GM12801 (cell line): ENCODE measurements around the gene HMG20A.

Experiments used
- CTCF ChIP-seq: IDR thresholded peaks from one replicate; pipeline ENCODE4 v1.5.1; 2011; ENCODE audit warnings: control low read depth; ENCODE audit not compliant: insufficient read length; ENCODE audit errors: extremely low read depth

HMG20A gene

DNA sequence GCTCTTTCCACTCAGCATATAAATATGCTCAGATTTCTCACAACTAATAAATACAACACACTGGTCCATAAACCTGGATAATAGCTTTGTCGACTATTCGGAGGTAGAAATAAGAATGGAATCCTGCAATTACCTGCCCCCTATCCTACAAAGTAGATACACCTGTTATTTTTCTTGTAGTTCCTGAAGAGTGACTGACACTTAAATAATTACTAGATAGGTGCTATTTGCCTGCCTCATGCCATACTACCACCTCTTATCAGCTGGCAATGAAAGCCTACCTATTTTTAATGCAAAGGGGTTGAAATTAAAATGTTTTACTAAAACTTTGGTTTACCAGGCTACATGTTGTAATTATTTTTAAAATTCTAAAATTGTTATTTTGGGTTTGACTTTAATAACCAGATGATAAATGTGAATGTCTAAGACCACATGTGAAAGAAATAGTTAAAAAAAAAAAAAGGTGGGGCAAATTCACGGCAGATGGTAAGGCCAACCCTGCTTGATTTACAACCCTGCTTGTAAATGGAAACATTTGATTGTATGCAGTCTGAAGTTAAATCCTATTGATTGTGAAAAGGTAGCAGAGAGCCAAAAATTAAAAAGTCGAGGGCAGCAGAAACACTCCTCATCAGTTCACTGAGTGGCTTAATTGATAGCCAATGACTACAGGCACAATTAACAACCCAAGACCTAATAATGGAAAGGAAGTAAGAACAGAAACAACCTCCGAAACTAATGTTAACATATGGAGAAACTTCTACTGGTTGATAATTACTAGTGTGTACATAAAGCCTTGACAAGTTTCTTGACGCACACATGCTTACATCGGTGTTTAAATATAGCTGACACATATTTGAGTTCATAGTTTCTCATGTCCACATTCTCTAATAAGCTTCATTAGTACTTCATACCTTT is 9.7 kb upstream of the HMG20A start:
- TF ChIP-seq CTCF: no peak

GRCh38 chr15:77411619-77411976 is 9.1 kb upstream of the HMG20A start:
- TF ChIP-seq CTCF: no peak

GRCh38 chr15:77412972-77413698 is 7.6 kb upstream of the HMG20A start:
- no peak for TF ChIP-seq CTCF

DNA sequence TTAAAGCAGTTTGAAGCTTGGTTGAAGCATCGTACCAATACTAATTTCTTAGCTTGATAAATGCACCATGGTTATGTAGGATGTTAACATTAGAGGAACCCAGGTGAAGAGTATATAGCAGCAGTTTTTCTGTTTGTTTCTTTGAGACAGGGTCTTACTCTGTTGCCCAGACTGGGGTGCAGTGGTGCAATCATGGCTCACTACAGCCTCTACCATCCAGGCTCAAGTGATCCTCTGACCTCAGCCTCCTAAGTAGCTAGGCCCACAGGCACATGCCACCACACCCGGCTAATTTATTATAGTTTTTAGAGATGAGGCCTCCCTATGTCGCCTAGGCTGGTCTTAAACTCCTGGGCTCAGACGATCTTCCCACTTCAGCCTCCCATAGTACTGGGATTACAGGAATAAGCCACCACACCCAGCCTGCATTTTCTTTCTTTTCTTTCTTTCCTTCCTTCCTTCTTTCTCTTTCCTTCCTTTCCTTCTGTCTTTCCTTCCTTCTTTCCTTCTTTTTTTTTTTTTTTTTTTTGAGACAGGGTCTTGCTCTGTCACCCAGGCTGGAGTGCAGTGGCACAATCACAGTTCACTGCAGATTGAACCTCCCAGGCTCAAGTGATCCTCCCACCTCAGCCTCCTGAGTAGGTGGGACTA is 6.9 kb upstream of the HMG20A start:
- no peak for TF ChIP-seq CTCF

- no peak for TF ChIP-seq CTCF
Observed at GRCh38 chr15:77414789-77415442, 5.8 kb upstream of the HMG20A start.

GRCh38 chr15:77415450-77416147 is 5.1 kb upstream of the HMG20A start:
- no peak for TF ChIP-seq CTCF
